Suppressor macrophage (primary cell): ENCODE measurements around the gene BPIFA3.
"Not testable (repeated sequence)": the region's sequence is repeated elsewhere in the genome, so short reads cannot be mapped to it uniquely, and the experiment has no call there.

ENCODE experiments used
- DNase-seq, 4 experiments: peaks; one replicate each; pipeline ENCODE4 v3.0.0-alpha.2; 2020 to 2022
- total RNA-seq, 17 experiments: gene quantifications; one replicate each; lab custom pipeline; 2026; ENCODE audit warnings: mixed read lengths in 6 of 17, inconsistent platforms in 3 of 17; lab: John Stamatoyannopoulos, UW

Gene BPIFA3
- total RNA-seq: 0 to 1.7 (median 0) reads per million in 17 experiments

GRCh38 chr20:33217052-33217451, at the start of gene BPIFA3:
Gene BPIFA3, plus strand, starts transcription at chr20:33217352. Its CDS starts 185 bp downstream, at chr20:33217537.
- no peak for DNase-seq

DNA sequence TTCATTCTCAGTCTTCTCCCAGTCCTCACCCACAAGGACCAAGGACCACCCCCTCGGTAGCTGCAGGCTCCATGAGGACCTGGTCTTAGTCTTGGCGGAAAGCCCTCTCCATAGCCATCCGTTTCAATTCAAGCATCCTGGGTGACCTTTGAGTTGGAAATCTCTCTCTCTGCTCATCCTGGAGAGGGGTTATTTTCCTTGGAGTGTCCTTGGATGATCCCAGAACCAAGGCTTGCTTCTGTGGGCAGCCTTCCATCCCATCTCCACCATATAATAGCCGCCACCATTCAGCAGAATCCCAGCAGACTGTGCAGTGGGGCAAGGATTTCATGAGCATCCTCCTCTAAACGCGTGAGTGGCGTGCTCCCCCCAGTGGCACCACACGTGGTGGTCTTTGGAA, 49.3 kb upstream of the BPIFA3 start, which contains the start of gene BPIFA2:
Gene BPIFA2, plus strand, starts transcription at position 301 of the 400 bp plus-strand sequence. CDS start 987 bp downstream, outside the sequence.
- no peak for DNase-seq

- DNase-seq: peak; percentile 29 to 60 (median 42)
These were observed 47.9 kb upstream of the BPIFA3 start for GRCh38 chr20:33169176-33169794.

DNA sequence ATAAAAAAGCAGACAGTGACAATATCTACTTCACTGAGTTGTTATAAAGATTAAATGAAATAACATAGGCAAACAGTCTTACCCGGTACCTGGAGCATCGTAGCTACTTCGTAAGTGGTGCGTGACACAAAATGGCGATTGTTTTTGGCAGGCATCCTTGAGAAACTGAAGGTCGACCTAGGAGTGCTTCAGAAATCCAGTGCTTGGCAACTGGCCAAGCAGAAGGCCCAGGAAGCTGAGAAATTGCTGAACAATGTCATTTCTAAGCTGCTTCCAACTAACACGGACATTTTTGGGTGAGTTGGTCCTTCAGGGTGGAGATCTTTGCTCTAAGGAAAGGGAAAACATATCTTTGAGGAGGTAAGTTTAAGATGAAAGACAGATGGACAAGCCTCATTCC, 44.4 kb upstream of the BPIFA3 start:
- DNase-seq: no peak

DNA sequence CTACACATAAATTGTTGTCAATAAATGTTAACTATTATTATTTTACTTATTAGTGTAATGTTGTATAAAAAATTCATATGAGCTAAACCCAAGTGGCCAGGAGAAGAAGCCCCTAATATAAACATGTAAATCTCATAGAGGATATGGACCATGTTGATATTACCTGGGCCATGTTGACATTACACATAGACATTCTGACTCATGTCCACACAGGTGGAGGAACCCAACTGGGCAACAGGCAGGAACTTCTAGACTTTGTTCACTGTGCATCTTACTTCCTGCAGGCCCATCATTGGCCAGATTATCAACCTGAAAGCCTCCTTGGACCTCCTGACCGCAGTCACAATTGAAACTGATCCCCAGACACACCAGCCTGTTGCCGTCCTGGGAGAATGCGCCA, 42.0 kb upstream of the BPIFA3 start:
- no peak for DNase-seq

DNA sequence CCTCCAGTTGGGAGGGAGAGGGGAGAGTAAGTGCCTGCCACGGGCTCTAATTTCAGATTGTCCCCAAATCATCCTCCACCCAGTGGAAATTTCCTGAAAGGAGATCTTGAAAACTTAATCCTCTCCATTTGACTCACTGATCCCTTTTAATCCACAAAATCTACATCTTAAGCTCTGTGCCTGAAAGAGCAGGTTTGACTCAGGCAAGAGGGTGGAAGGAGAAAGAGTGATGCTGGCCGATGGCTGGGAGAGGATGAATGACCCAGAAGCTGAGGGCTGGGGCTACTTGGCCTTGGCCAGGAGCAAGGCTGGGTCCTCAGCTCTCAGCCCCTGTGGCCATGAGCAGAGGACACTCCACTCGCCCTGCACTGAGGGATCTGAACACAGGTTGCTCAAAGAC, 41.1 kb upstream of the BPIFA3 start:
- no peak for DNase-seq

GRCh38 chr20:33177866-33178265, 39.3 kb upstream of the BPIFA3 start:
- DNase-seq: no peak

DNA sequence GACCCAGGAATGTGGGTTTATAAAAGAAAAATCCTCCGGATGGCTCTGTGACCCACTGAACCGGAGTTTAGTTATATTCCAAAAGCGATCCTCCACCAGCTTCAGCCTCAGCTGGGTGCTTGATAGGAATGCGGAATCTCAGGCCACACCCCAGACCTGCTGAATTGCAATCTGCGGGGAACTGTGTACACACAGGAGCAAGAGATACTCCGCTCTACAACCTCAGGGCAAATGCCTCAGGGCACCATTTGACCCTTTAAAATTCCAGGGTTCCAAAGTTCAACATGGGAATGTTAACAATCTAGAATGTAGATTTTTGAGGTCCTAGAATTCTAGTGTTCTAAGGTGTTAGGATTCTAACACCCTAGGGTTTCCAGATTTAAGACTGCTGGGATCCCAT, 38.4 kb upstream of the BPIFA3 start:
- DNase-seq: no peak

GRCh38 chr20:33180169-33180568, 37.0 kb upstream of the BPIFA3 start:
- DNase-seq: no peak

GRCh38 chr20:33181482-33182093, 35.6 kb upstream of the BPIFA3 start:
- DNase-seq: no peak

DNA sequence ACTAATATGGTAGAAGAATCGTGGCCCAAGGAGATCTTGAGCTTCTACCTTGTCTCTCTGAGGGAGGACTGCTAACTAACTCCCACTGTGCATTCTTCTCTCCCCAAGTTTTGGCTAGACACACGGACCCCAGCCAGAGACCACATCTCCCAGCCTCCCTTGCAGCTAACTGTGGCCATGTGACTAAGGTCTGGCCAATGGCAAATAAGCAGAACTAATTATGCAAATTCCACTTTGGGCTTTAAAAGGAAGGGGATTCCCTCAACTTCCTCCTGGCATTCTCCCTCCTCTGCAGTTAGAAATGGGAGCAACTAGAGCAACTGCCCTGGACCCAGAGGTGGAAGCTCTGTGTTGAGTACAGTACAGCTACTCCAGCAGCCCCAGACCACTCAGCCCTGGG, 33.8 kb upstream of the BPIFA3 start:
- DNase-seq: peak; percentile 6 to 60 (median 37)

- DNase-seq: not testable (repeated sequence)
These were observed 32.0 kb upstream of the BPIFA3 start for GRCh38 chr20:33185031-33185590.

DNA sequence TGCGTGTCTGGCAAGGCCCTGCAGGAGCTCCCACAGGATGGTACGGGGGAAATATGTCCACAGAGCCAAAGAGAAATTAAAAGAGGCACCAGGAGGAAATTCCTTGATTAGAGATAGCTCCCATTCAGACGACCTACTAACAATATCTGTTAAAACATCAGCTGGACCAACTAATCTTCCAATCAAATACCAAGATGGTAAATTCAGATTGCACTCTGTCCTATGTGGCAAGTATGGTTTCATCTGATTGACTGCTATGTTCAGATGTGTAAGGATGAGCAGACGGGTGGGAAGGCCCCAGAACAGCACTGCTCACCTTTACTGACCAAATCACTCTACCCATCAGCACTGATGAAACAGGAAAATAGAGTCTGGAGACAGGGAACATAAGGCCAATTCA, 29.7 kb upstream of the BPIFA3 start:
- DNase-seq: no peak

DNA sequence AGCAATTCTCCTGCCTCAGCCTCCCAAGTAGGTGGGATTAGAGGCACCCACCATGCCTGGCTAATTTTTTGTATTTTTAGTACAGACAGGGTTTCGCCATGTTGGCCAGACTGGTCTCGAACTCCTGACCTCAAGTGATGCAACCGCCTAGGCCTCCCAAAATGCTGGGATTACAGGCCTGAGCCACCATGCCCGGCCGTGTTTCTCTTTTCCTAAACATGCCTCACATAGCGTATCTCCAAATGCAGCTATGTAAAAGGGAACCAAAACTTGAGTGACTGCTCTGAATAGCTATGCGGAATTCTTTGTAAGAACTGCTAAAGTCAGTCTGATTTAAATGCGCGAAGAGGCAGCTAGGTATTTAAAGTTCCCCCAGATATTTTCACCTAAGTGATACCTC, 28.7 kb upstream of the BPIFA3 start:
- DNase-seq: peak in 1 of 4 experiments; percentile 6

DNA sequence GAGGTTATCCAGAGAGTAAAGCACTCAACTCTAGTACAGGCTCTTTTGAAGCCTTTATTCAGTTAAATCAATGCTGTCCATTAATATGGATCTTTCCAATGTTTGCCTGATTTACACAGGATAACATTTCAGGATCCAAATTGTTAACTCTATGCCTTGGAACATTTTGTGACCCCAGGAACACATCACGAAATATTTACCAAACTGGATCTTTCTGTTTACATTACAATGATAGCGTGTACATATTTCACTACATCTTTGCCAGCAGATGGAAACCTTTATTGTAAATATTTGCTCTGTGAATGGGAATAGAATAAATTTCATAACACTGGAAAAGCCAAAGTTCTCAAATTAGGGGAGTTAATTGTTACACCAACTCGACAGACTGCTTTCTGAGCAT, 25.7 kb upstream of the BPIFA3 start:
- no peak for DNase-seq

- DNase-seq: no peak
These were observed 25.2 kb upstream of the BPIFA3 start for GRCh38 chr20:33191955-33192354.

DNA sequence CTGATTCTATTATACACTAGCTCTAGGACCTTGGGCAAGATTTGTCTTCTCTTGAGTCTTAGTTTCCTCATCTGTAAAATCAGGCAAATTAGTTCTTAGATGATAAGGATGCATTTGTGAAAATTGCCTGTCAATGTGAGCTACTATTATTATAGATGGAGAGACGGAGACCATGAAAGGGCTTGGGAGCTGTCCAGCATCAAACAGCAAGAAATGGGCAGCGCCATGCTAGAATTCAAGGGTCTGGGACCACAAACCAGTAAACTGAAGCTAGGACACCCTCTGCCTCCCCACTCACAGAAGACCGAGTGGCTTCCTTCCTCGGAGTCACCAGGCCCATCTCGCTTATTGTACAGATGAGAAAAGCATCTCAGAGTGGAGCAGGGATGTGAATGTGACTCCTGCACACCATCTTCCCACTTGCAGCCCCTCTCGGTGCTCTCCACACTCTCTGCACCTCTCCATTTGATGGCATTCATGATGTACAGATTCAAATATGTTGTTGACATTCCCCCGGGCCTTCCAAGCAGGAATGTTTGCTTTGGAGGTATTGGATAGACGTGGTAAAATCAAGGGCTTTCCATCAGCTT, 24.1 kb upstream of the BPIFA3 start:
- DNase-seq: no peak

DNA sequence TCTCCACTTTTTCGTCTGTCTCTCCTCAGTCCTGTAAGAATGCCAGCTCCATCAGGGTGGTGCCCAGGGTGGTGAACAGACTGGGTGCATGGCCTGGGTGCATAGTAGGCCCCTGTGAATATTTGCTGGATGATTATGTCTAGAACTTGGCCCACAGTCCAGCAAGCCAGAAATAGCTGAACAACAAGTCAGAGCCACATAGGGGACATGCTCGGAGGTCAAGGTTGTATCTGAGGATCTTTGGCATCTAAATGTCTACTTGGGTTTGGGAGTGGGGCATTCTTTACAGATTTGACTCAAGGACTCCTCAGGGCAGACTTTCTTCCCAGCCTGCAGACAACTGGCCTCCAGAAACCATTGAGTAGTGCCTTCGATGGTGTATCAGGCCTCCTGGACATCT, 18.1 kb upstream of the BPIFA3 start:
- DNase-seq: no peak

GRCh38 chr20:33202451-33202850, 14.7 kb upstream of the BPIFA3 start:
- DNase-seq: no peak

GRCh38 chr20:33203444-33203843, 13.7 kb upstream of the BPIFA3 start:
- DNase-seq: no peak

DNA sequence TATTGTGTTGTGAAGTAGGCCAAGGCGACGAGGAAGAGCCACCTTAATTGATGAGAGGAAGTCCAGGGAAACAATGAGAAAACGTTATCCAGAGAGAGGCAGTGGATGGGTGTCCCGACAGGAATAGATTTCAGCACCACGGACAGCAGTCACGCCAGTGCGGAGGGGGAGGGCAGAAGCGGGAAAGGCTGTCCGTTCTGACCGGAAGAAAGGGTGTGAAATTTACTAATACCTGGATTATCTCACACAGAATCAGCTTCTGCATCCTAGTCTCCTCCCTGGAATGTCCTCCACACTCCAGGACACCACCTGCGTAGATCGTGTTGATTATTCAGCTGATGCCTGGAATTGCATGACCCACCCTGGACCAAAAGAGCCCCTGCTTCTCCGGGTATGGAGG, 7.4 kb upstream of the BPIFA3 start:
- DNase-seq: peak; percentile 61 to 83 (median 74)

DNA sequence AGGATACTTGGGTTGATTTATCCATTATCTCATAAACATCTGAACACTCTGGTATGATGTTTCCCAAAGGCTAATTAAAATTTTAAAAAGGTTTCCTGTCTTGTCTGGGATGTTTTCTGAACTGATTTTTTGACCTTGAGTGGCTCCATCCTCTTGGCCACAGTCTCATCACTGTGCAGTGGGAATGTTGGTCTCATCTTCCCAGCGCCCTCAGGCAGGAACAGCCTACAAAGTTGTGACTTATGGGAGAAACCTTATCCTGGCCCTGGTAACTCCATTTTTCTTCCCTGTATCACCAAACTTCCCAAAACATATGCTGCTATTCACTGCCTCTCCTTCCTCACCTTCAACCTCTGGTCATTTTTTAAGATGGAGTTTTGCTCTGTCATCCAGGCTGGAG, 6.8 kb upstream of the BPIFA3 start:
- no peak for DNase-seq

- peak; percentile 28 to 54 (median 40) for DNase-seq
These were observed 5.2 kb upstream of the BPIFA3 start for GRCh38 chr20:33211817-33212424.
